ENCODE data around the gene RANBP1. TPM values are rescaled to one million over a fixed set of nuclear protein-coding genes. Genes with fewer than 3 reads are reported as not detected.
"Not testable (repeated sequence)": the region's sequence is repeated elsewhere in the genome, so short reads cannot be mapped to it uniquely, and the experiment has no call there.

Gene RANBP1
- 100 to 1,000 TPM; 182 to 199 (median 190) TPM for polyA plus RNA-seq (ENCODE audit: insufficient read length in 4 of 4)

DNA sequence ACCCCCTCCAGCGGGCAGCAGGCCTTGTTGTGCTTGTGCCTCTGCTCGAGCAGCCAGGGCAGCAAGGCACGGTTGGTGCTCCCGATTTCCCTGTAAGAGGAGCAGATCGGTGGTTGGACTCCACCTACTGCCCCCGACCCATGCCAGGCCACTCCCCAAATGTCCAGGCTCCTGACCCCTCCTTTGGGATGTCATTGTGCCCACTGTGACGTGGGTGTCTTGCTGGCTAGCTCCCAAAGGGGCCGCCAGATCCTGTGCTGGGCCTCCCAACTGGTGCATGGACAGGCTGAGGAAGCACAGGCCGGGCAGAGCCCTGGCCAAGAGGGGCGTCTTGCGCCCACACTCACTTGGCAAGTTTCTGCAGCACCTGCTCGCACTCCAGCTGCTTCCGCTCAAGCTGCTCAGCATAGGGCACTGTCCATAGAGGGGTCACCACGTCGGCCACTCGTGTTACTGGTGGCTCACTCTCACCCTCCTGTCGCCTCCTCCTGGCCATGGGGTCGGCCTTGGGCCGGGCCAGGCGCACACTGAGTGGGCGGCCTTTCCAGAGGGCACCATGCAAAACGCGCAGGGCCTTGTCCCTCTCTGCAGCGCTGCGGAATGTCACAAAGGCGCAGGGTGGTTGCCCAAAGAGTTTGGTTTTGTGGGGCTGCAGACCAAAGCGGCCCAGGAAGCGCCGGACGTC lies at the start of gene RANBP1:
RANBP1 (plus strand) TSS at position 414 of the 685 bp plus-strand sequence; CDS start at position 495, 81 bp downstream.
- no peak for DNase-seq (ENCODE audit: low read depth in 4 of 4, low spot score in 3 of 4)

DNA sequence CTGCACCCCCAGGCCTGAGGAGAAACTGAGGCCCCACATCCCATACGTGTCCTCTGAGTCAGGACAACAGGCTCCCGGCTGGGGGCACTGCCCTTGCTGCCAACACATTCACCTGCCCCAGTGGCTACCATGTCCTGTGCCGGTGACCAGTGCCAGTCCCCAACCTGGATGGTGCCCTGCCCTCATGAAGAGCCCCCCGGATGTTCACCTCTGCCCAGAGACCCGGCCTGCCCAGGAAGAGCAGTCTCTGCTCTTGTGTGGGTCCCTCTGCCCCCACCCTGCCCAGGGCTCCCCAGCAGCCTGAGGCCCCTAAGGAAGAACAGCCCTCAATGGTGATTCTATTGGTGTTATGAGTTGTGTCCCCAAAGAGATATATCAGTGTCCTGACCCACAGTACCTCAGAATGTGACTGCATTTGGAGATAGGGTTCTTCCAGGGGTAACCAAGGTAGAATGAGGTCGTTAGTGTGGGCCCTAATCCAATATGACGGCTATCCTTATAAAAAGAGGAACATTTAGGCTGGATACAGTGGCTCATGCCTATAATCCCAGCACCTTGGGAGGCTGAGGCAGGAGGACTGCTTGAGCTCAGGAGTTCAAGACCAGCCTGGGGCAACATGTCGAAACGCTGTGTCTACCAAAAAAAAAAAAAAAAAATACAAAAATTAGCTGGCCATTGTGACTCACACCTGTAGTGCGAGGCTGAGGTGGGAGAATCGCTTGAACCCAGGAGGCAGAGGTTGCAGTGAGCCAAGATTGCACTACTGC lies 49.1 kb upstream of the RANBP1 start:
- DNase-seq (ENCODE audit: low read depth in 4 of 4, low spot score in 3 of 4) = no peak

DNA sequence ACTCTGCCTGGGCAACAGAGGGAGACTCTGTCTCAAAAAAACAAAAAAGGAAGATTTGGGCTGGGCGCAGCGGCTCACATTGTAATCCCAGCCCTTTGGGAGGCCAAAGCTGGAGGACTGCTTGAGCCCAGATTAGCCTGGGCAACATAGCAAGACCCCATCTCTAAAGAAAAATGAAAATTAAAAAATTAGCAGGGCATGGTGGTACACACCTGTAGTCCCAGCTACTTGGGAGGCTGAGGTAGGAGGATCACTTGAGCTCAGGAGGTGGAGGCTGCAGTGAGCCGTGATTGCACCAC lies 48.6 kb upstream of the RANBP1 start:
- DNase-seq (ENCODE audit: low read depth in 4 of 4, low spot score in 3 of 4) = not testable (repeated sequence)

DNA sequence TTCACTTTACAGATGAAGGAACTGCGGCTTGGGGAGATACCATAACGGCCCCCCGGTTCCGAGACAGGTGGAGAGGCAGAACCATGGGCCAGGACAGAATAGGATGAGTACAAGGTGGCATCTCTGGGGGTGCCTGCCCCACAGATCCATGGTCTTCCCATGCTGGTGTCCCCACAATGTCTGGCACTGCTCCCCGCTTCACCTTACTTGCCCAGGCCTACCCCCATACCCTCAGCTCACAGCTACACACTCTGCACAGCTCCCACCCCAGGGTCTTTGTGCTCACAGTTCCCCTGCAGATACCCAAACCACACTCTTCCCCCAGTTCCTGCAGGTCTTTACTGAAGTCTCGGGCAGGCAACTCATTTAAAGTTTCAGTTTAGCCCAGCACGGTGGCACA lies 47.3 kb upstream of the RANBP1 start:
- DNase-seq (ENCODE audit: low read depth in 4 of 4, low spot score in 3 of 4) = no peak

DNA sequence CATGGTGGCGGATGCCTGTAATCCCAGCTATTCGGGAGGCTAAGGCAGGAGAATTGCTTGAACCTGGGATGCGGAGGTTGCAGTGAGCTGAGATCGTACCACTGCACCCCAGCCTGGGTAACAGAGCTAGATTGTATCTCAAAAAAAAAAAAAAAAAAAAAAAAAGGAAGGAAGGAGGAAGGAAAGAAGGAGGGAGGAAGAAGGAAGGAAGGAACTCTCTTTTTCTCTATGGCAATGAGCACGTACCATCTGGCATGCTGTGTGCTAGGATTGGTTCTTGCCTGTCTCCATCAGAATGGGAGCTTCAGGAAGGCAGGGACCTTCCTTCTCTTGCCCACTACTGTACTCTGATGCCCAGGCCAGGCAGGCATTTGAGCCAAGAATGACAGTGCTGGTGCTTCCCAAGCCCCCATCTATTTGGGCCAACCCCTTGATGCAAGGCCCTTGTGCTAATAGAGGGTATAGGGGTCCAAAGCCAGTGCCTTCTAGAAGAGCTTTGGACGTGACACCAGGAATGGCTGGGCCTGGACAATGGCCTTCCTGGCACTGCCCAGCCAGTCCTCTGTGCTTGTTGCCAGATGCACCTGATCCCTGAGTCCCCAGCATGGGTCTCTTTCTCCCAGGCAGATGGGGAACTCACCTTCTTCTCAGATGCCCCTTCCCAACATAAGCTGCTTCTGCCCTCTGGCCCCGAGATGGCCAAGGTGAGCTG lies 46.4 kb upstream of the RANBP1 start:
- no peak for DNase-seq (ENCODE audit: low read depth in 4 of 4, low spot score in 3 of 4)

DNA sequence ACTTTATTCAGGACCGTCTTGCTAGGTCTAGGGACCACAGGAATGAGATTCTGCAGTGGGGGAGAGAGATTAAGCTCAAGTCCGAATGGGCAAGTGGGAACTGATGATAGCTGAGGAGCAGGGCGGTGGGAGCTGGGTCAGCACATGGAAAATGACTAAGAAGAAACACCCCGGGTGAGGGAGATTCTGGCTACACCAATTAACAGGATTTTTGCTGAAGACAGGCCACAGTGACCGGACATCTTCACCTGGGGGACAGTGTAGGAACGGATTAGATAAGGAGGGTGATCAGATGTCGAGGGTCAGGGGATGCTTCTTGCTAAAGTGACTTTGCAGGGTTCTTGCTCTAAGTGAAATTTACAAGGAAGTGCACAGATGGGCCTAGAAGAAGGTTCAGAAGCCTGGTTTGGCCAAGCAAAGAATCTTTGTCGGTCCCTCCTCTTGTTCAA lies 44.4 kb upstream of the RANBP1 start:
- DNase-seq (ENCODE audit: low read depth in 4 of 4, low spot score in 3 of 4) = no peak

DNA sequence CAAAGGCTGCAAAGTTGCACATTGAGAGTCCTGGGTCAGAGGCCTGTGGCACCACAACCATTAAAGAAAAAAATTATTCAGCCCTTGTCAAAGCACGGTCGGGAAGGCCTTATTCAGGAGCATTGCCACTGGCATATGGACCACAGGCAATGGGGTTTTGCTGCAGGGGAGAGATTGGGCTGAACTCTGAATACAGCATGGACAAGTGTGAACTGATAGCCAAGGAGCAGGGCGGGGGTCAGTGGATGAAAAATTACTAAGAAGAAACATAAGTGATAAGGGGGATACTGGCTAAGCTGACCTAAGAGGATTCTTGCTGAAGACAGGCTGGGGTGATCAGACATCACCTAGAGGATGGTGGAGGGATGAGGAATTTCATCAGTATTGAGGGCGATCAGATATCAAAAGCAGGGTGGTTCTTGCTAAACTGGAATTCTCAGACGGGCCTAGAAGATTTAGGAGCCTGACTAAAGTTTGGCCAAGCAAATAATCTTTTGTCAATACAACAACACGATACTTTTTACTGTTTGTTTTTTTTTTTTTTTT lies 39.2 kb upstream of the RANBP1 start:
- no peak for DNase-seq (ENCODE audit: low read depth in 4 of 4, low spot score in 3 of 4)

DNA sequence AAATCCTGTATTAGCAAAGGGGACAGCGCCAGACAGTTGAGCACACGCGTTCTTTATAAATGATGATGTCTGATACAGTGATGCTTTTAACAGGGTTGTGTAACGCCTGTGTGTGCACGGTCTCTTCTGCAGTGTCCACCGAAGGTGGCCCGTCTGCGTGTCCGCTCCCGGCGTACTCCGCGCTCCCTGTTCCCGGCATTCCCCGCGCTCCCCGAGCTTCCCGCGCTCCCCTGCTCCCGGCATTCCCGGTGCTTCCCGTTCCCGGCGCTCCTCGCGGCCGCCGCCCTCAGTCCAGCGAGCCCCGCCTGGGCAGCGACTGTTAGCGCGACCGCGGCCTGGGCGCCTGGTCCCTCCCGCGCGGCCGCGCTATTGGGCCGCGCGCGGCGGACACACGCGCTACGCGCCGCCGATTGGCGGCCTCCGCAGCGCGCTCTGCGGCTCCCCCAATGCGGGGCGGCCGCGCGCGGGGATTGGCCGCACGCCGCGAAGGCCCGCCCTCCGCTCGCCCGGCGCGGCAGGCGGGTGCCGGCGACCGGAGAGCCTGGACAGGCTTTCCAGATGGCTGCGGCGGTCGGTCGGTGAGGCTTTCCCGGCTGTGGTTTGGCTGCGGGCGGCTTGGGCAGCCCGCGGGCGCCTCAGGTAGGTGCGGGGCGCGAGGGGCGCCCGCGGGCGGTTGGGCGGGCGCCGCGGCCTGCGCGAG lies 36.0 kb upstream of the RANBP1 start, which contains the start of gene DGCR8:
DGCR8 (plus strand) TSS at position 497 of the 700 bp plus-strand sequence. CDS start 5,723 bp downstream, outside the sequence.
- peak; percentile 90 to 95 (median 94) for DNase-seq (ENCODE audit: low read depth in 4 of 4, low spot score in 3 of 4)

DNA sequence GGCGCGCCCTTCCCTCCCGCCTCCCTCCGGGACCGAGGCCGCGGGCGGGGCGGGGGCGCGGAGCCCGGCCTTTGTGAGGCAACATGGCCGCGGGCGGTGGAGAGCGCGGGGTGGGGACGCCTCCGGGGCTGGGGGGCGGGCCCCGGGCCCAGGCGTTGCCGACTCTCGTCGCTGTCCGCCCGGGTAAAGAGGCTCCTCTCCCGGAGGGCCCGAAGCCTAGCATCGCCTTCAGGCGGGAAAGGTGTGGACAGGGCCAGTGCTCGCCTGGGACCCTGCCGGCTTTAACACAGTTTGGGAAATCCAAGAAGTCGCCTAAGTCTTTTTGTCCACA lies 35.5 kb upstream of the RANBP1 start:
- peak in 3 of 4 donors; percentile 3 to 33 (median 8) for DNase-seq (ENCODE audit: low read depth in 4 of 4, low spot score in 3 of 4)

DNA sequence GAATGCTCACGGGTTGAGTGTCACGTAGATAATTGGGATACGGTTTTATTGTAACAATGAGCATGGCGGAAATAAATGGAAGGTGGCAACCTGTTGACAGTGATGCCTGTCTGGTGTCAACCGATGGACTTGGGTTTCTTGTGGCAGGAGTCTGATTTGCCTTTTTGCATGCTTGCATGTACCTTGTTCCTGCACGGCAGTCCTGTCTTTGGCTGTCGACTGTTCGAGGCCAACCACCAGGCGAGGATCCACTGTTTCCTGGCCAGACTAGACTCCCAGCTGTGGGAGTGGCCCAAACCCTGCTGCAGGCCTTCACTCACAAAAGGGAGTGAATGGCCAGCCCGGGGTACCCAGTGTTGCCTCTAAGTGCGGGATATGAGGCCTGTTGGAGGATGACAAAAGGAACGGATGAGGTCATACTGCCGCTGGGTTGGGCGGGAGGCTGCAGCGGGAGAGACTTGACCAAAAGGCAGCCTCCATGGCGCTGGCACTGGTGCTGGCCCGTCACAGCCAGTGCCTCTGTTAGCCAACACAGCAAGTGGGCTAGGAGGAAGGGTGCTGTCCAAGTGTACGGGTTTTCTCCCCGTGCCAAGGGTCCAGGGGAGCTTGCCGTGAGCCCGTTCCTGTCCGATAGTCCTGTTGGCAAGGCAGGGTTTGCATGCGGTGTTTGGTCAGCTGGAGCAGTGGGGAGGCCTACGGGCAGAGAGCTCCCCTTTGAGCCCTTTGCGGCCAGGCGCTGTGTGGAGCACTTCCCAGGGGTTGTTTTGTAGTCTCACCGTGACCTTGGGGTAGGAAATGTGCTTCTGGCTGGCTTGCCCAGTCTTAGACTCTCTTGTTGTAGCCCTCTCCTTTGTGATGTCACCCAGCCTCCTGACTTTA lies 34.9 kb upstream of the RANBP1 start:
- peak in 3 of 4 donors; percentile 12 to 16 (median 13) for DNase-seq (ENCODE audit: low read depth in 4 of 4, low spot score in 3 of 4)

DNA sequence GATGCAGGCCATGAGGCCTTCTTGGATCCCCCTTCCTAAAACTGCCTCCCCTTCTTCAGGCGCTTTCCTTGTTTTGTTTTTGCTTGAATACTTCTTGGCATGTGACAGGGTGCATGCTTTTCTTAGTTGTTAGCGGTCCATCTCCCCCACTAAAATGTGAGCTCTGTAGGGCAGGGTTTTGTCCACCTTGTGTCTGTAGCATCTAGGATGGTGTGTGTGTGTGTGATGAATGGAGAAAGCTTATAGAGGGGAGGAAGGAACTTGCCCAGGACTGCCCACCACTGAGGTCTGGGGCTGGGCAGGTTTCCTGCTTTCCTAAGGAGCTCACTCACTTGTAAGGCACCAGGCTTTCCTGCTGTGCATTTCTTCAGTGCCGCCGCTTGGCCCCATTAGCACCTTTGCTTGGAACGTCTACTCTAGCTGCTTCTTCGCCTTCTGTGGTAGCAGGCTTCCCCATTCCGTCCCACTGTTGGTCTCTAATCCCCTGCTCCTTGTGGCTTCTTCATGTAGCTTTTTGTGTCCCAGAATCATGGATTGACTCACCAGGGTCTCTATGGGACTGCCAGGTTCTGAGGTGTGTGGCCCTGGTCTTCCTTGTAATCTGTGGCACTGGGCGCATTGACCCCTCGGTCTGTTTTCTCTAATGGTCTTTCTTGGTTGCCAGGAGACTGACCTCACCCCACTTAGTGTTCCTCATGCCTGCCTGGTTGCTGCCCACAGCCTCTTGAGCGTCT lies 32.6 kb upstream of the RANBP1 start:
- no peak for DNase-seq (ENCODE audit: low read depth in 4 of 4, low spot score in 3 of 4)

DNA sequence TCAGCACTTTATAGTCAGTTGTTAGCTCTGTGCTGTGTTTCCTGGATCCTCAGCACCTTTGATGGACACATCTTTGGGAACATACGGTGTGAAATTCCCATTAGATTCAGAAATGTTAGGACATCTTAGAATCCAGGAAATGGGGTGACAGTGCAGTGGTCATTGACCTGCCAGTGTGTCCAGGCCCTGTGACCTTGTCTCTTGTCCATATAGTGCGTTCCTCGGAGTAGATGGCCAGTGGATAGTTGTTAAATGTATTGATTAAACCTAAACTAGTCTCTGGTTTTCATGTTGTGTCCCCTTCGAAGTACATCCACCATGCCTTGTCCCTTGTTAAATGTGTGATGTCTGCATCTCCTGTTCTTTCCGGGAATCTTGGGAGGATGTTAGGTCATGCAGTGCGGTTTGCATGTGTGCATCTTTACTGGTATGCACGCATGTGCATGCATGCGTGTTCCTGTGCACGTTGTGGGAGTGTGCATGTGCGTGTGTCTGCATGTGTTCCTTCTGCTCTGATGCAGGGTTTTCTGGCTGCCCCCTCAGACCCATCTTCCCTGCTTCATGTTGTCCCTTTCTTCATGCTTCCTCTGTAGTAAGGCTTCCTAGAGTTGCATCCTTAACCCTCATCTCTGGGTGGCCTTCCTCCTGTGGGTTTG lies 31.9 kb upstream of the RANBP1 start:
- DNase-seq (ENCODE audit: low read depth in 4 of 4, low spot score in 3 of 4) = no peak

DNA sequence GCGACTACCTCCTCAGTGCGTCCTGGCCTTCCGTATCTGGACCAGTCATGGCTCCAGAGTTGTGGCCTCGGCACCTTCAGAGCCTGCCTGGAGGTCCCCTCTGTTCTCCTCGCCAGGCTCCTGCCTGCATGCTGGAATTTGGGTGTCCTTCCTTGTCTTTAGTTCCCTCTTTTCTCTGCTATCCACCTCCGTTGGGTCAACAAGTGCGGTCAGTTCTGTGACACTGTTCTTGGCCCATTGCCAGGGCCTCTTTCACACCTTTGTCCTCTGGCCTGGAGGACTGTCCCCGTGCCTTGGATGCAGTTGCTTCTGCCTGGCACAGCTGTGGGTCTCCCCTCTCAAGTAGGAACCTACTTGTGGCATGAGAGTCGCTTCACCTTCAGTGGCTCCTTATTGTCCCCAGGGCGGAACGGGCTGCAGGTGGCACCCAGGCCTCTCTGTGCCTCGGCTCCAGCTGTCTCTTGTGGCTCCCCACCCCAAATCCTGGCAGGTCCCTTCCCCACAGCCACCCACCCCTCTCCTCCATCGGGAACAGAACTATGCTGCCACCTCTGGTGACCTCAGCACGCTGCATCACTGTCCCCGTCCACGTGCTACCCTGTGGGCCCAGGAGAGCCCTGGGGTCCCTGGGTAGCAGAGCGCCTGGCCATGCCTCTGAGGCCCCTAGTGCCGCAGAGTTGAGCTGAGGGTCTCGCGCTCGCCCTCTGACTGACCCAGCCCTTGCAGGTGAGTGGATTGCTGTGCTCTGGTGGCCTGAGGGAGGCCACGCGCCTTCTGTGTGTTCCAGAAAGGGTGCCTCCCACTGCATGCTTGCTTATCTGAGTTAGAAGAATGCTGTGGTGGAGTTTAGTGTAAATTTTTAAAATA lies 31.1 kb upstream of the RANBP1 start:
- DNase-seq (ENCODE audit: low read depth in 4 of 4, low spot score in 3 of 4) = no peak

DNA sequence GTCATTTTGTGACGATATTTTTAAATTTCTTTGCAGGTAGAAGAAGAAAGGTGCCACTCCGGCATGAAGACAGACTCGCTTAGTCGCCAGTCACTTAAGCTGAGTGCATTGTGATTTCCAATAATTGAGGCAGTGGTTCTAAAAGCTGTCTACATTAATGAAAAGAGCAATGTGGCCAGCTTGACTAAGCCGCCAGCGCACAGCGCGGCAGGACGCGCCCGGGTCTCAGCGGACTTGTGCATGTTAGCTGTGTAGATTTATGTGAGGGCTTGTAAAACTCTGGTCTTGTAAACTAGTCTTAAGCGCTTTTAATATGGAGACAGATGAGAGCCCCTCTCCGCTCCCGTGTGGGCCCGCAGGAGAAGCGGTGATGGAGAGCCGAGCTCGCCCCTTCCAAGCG lies 30.3 kb upstream of the RANBP1 start:
- DNase-seq (ENCODE audit: low read depth in 4 of 4, low spot score in 3 of 4) = no peak

DNA sequence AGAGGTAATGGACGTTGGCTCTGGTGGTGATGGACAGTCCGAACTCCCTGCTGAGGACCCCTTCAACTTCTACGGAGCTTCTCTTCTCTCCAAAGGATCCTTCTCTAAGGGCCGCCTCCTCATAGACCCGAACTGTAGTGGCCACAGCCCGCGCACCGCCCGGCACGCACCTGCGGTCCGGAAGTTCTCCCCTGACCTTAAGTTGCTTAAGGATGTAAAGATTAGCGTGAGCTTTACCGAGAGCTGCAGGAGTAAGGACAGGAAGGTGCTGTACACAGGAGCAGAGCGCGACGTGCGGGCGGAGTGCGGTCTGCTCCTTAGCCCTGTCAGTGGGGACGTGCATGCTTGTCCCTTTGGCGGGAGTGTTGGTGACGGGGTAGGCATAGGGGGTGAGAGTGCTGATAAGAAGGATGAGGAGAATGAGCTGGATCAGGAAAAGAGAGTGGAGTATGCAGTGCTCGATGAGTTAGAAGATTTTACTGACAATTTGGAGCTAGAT lies 29.8 kb upstream of the RANBP1 start:
- DNase-seq (ENCODE audit: low read depth in 4 of 4, low spot score in 3 of 4) = no peak

DNA sequence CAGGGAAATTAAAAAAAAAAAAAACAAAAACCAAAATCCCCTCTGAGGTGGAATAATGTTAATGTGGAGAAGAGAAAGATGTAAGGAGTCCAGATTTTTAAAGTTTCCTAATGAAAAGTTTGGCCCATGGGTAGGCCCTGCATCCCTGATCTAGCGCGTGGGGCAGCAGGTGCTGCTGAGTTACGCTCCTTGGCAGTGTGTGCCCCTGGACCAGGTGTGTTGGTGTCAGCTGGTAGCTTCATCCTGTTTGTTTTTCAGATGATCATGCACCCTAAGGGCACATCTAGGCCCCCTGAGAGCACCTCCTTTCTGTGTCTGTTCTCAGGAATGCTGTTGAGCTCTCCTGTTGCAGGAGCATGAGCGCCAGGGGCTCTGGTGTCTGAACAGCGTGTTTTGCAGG lies 29.1 kb upstream of the RANBP1 start:
- DNase-seq (ENCODE audit: low read depth in 4 of 4, low spot score in 3 of 4) = no peak
